Lower lobe of right lung (tissue), 2 donors: ENCODE results near the gene FHAD1. TPM values are rescaled to one million over a fixed set of nuclear protein-coding genes. Genes with fewer than 3 reads are reported as not detected.
"Not testable (repeated sequence)": the region's sequence is repeated elsewhere in the genome, so short reads cannot be mapped to it uniquely, and the experiment has no call there.

Experiments
- ATAC-seq, 2 donors: fragments of 200-7000 bp; cut with Tn5 transposase; one replicate each; pipeline ENCODE4 v1.9.1; 2020 to 2022; ENCODE audit warnings: mild to moderate bottlenecking in 2 of 2, moderate library complexity in 2 of 2
- DNase-seq: peaks from one replicate; pipeline ENCODE4 v3.0.0-alpha.2; 2020
- H3K27ac ChIP-seq: fragments of 200-600 bp; one replicate; pipeline ENCODE4 v1.8.0; 2022
- H3K27me3 ChIP-seq: fragments of 200-600 bp; one replicate; pipeline ENCODE4 v1.8.0; 2022; ENCODE audit warnings: low read depth
- H3K36me3 ChIP-seq: fragments of 200-600 bp; one replicate; pipeline ENCODE4 v1.8.0; 2022; ENCODE audit warnings: mild to moderate bottlenecking
- H3K4me1 ChIP-seq: fragments of 200-600 bp; one replicate; pipeline ENCODE4 v1.8.0; 2022
- H3K4me3 ChIP-seq: fragments of 200-600 bp; one replicate; pipeline ENCODE4 v1.8.0; 2022; ENCODE audit warnings: mild to moderate bottlenecking
- H3K9me3 ChIP-seq: fragments of 200-600 bp; one replicate; pipeline ENCODE4 v1.8.0; 2022
- CTCF ChIP-seq: fragments of 200-600 bp; IDR thresholded peaks from one replicate; pipeline ENCODE4 v1.8.0; 2022; ENCODE audit warnings: antibody characterized with exemption, mild to moderate bottlenecking
- intact Hi-C: fragments of 100-400 bp; cut with DNase I; formaldehyde crosslinking; loops from one replicate; pipeline ENCODE4 v1.11.0; 2022
- total RNA-seq: library from RNA; stranded (reverse); fragmentation: NEBNext Ultra II Directional; extraction: Animal tissue kit (Norgen Biotek cat#: 25700); gene quantifications from one replicate; pipeline ENCODE4 v1.2.1, GENCODE V29; 2021
- donor health status: DM: no; HTN: yes; CAD: no; lungs with severe emphysema.

Gene FHAD1
- total RNA-seq, 1 donor from 2014 or later = 14.3 TPM

- H3K4me3 ChIP-seq = no peak overlapping the region
- H3K9me3 ChIP-seq = no peaks in the 10 kb centered on the region
- no peak for TF ChIP-seq CTCF
- DNase-seq (no peak), ATAC-seq (no peak)
- H3K27ac ChIP-seq = no peak overlapping the region
- intact Hi-C loops = no loop called here
- no peaks in the 10 kb centered on the region for H3K4me1 ChIP-seq
- no peaks in the 10 kb centered on the region for H3K27me3 ChIP-seq
- no peaks in the 10 kb centered on the region for H3K36me3 ChIP-seq
Observed at GRCh38 chr1:15378729-15379128, 131.7 kb downstream of the FHAD1 start.

DNA sequence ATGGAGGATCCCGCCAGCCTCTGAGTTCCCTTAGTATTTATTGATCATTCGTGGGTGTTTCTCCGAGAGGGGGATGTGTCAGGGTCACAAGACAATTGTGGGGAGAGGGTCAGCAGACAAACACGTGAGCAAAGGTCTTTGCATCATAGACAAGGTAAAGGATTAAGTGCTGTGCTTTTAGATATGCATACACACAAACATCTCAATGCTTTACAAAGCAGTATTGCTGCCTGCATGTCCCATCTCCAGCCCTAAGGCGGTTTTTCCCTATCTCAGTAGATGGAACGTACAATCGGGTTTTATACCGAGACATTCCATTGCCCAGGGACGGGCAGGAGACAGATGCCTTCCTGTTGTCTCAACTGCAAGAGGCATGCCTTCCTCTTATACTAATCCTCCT, 132.1 kb downstream of the FHAD1 start:
- H3K27ac ChIP-seq, intact Hi-C loops, DNase-seq, H3K4me1 ChIP-seq, H3K9me3 ChIP-seq, ATAC-seq, H3K27me3 ChIP-seq, H3K36me3 ChIP-seq, H3K4me3 ChIP-seq: not testable (repeated sequence)

DNA sequence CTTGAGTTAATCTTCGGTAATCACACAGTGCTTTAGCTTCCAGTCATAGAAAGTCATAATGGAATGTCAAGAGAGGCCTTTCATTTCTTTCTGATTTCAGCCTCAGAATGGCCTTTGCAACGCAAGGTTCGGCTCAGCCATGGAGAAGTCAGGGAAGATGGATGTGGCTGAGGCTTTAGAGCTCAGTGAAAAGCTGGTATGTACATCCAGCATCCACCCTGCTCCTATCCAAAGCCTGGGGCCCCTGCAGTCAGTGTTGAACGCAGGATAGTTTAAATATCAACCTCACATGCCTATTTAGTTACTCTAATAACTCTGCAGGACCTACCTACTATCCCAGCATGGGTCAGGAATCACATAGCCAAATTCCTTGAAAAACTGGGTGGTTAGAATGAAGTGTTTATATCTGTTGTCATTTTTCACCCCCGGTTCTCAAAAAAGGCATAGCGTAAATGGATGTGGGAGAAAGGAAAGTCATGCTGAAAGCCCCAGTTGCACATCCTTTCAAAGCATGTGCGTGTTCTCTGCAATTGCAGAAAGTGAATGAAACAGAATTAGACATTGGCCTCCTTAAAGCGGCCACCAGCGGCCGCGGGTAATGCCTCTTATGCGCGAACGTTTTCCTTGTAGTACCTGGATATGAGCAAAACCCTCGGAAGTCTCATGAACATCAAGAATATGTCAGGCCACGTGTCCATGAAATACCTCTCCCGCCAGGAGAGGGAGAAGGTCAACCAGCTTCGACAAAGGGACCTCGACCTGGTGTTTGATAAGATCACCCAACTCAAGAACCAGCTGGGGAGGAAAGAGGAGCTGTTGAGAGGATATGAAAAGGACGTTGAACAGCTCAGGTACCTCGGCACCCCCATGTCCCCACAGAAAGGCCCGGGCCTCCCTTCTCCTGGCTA, 133.8 kb downstream of the FHAD1 start:
- no peak overlapping the region for H3K27ac ChIP-seq
- no peak overlapping the region for H3K4me3 ChIP-seq
- DNase-seq = no peak
- no peaks in the 10 kb centered on the region for H3K9me3 ChIP-seq
- intact Hi-C loops = no loop called here
- TF ChIP-seq CTCF = no peak
- no peaks in the 10 kb centered on the region for H3K36me3 ChIP-seq
- no peaks in the 10 kb centered on the region for H3K27me3 ChIP-seq
- H3K4me1 ChIP-seq = no peaks in the 10 kb centered on the region
- ATAC-seq = no peak

DNA sequence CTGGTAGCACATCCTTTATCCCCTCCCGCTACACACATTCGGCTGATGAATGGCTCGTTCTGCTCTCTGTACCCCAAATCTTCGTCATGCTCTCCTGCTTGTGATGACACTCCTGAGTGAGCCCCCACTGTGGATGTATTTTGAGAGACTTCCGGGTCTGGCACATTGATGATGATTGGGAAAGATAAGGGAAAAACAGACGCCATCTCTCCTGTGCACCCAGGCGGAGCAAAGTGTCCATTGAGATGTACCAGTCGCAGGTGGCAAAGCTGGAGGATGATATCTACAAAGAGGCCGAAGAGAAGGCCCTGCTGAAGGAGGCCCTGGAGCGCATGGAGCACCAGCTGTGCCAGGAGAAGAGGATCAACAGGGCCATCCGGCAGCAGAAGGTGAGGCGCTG, 134.8 kb downstream of the FHAD1 start:
- no peak overlapping the region for H3K27ac ChIP-seq
- intact Hi-C loops = no loop called here

GRCh38 chr1:15382601-15383518, 135.8 kb downstream of the FHAD1 start:
- no peak for TF ChIP-seq CTCF
- intact Hi-C loops = no loop called here

More for the DNA sequence above, 134.8 kb downstream of the FHAD1 start:
- no peaks in the 10 kb centered on the region for H3K27me3 ChIP-seq
- peaks cover 5% of the 10 kb centered on the region for H3K4me1 ChIP-seq
- no peaks in the 10 kb centered on the region for H3K9me3 ChIP-seq
- no peak for ATAC-seq
- no peak overlapping the region for H3K4me3 ChIP-seq
- DNase-seq = no peak
- H3K36me3 ChIP-seq = no peaks in the 10 kb centered on the region
- TF ChIP-seq CTCF = no peak

More at GRCh38 chr1:15382601-15383518, 135.8 kb downstream of the FHAD1 start:
- peaks cover 5% of the 10 kb centered on the region for H3K4me1 ChIP-seq
- no peaks in the 10 kb centered on the region for H3K27me3 ChIP-seq
- H3K27ac ChIP-seq = no peak overlapping the region
- no peak for DNase-seq
- no peaks in the 10 kb centered on the region for H3K9me3 ChIP-seq
- no peaks in the 10 kb centered on the region for H3K36me3 ChIP-seq
- no peak overlapping the region for H3K4me3 ChIP-seq
- no peak for ATAC-seq
